ENCODE data around the gene STARD7.
A peak's percentile ranks its signal among the peaks of the same experiment; 100 is the strongest.

STARD7 gene

DNA sequence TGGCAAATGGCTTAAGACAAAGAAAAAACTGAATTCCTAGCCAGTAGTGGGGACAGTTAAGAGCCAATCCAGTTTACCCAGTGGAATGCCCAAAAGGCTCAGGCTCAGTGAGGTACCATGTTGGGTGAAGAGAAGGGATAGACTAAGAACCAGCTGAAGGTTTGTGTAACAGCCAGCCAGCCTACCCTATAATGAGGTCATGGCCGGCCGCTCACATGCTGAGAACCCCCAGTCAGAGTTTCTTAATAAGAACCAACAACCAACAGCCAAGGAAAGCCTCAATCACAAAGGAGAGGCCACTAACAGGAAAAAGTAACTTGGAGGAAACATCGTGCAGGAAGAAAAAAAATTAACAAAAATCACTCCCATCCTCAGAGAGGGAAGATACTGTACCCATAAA, 38.0 kb downstream of the STARD7 start:
- Histone ChIP-seq H3K27me3 (ENCODE audit: insufficient read depth, low read length, poor library complexity) (no peaks in the 10 kb centered on the region), H3K36me3 (ENCODE audit: control insufficient read depth, insufficient read depth, low read length) (no peaks in the 10 kb centered on the region), H4K8ac (ENCODE audit: low read depth, low read length) (no peak overlapping the region), H3K9ac (ENCODE audit: low read length) (no peak overlapping the region), H3K56ac (ENCODE audit: low read length) (no peak overlapping the region), H3K4ac (ENCODE audit: low read depth, low read length) (no peak overlapping the region), H4K5ac (ENCODE audit: low read length) (no peak overlapping the region), H3K18ac (ENCODE audit: low read length) (no peak overlapping the region), H3K4me2 (ENCODE audit: low read length) (no peak overlapping the region), H2BK120ac (ENCODE audit: low read depth, low read length) (no peak overlapping the region), H2AK5ac (ENCODE audit: low read length) (no peak overlapping the region), H2BK15ac (replicated peaks; ENCODE audit: low read depth) (no peak overlapping the region), H2BK5ac (ENCODE audit: low read length) (no peak overlapping the region), H3K23ac (ENCODE audit: low read length) (no peak overlapping the region), H3K4me1 (ENCODE audit: control insufficient read depth, low read depth, low read length) (no peaks in the 10 kb centered on the region), H3K27ac (ENCODE audit: low read depth, low read length) (no peak overlapping the region), H3K4me3 (ENCODE audit: low read length) (no peak overlapping the region), H3K79me1 (ENCODE audit: low read length) (no peaks in the 10 kb centered on the region), H3K79me2 (ENCODE audit: control insufficient read depth, insufficient read depth, low read length) (no peaks in the 10 kb centered on the region)
- no peak for DNase-seq
- WGBS (ENCODE audit: extremely low coverage, insufficient coverage, low lambda C conversion rate) = no CpG with 5 or more reads among the region's 3 CpGs

DNA sequence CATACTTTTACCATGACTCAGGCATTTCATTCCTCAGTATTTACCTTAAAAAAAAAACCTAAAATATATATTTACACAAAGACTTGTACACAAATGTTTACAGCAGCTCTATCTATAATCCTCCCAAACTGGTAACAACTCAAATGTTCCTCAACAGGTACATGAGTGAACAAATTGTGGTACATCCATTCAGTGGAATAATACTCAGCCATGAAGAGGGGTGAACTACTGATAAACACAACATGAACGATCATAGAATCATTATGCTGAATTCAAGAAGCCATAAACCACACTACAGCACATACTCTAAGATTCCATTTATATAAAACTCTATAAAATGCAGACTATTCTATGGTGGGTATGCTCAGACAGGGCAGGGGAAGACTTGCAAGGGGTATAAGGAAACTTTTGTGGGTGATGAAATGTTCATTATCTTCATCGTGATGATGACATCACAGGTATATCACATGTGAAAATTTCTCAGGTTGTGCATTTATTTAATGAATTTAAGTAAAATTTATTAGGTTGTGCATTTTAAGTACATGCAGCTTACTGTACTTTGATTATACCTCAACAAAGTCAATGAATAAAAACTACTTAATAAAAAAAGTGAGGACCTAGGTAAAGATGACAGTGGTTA, 38.6 kb downstream of the STARD7 start:
- Histone ChIP-seq H3K4me3 (ENCODE audit: low read length) (no peak overlapping the region), H3K4me2 (ENCODE audit: low read length) (no peak overlapping the region), H2BK5ac (ENCODE audit: low read length) (no peak overlapping the region), H3K18ac (ENCODE audit: low read length) (no peak overlapping the region), H3K79me1 (ENCODE audit: low read length) (no peaks in the 10 kb centered on the region), H4K5ac (ENCODE audit: low read length) (no peak overlapping the region), H2BK15ac (replicated peaks; ENCODE audit: low read depth) (no peak overlapping the region), H3K56ac (ENCODE audit: low read length) (no peak overlapping the region), H3K79me2 (ENCODE audit: control insufficient read depth, insufficient read depth, low read length) (no peaks in the 10 kb centered on the region), H3K4ac (ENCODE audit: low read depth, low read length) (no peak overlapping the region), H2AK5ac (ENCODE audit: low read length) (no peak overlapping the region), H3K27ac (ENCODE audit: low read depth, low read length) (no peak overlapping the region), H3K23ac (ENCODE audit: low read length) (no peak overlapping the region), H3K4me1 (ENCODE audit: control insufficient read depth, low read depth, low read length) (no peaks in the 10 kb centered on the region), H3K9ac (ENCODE audit: low read length) (no peak overlapping the region), H3K36me3 (ENCODE audit: control insufficient read depth, insufficient read depth, low read length) (no peaks in the 10 kb centered on the region), H3K27me3 (ENCODE audit: insufficient read depth, low read length, poor library complexity) (no peaks in the 10 kb centered on the region), H4K8ac (ENCODE audit: low read depth, low read length) (no peak overlapping the region), H2BK120ac (ENCODE audit: low read depth, low read length) (no peak overlapping the region)
- WGBS (ENCODE audit: extremely low coverage, insufficient coverage, low lambda C conversion rate) = no CpG with 5 or more reads among the region's 2 CpGs
- DNase-seq = no peak

DNA sequence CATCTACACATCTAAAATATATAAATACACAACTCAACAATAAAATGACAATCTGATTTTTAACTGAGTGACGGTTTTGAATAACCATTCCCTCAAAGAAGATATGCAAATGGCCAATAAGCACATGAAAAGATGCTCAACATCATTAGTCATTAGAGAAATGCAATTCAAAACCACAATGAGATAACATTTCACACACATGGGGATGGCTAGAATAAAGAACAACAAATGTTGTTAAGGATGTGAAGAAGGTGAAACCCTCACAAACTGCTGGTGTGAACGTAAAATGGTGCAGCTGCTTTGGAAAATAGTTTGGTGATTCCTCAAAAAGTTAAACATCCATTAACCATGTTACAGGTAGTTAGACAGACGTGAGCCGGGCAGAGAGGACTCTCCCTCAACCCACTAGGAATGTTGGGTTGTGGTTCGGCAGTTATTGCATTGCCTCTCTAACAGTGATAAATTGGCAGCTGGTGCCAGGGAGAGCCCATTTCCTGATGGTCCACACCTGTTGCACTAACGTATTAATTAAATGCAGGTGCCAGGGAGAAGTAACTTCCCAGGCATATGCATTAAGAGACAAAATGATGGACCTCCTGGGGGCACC, 41.1 kb downstream of the STARD7 start:
- H3K4ac ChIP-seq (ENCODE audit: low read depth, low read length) = no peak overlapping the region
- H3K4me1 ChIP-seq (ENCODE audit: control insufficient read depth, low read depth, low read length) = no peaks in the 10 kb centered on the region
- H3K56ac ChIP-seq (ENCODE audit: low read length) = no peak overlapping the region
- H4K5ac ChIP-seq (ENCODE audit: low read length) = no peak overlapping the region
- H3K36me3 ChIP-seq (ENCODE audit: control insufficient read depth, insufficient read depth, low read length) = no peaks in the 10 kb centered on the region
- H3K23ac ChIP-seq (ENCODE audit: low read length) = no peak overlapping the region
- no peaks in the 10 kb centered on the region for H3K27me3 ChIP-seq (ENCODE audit: insufficient read depth, low read length, poor library complexity)
- no peak overlapping the region for H2BK5ac ChIP-seq (ENCODE audit: low read length)
- H3K79me2 ChIP-seq (ENCODE audit: control insufficient read depth, insufficient read depth, low read length) = no peaks in the 10 kb centered on the region
- no peaks in the 10 kb centered on the region for H3K79me1 ChIP-seq (ENCODE audit: low read length)
- H3K9ac ChIP-seq (ENCODE audit: low read length) = no peak overlapping the region
- no peak overlapping the region for H4K8ac ChIP-seq (ENCODE audit: low read depth, low read length)
- no peak overlapping the region for H2AK5ac ChIP-seq (ENCODE audit: low read length)
- H2BK15ac ChIP-seq (replicated peaks; ENCODE audit: low read depth) = no peak overlapping the region
- no peak overlapping the region for H3K27ac ChIP-seq (ENCODE audit: low read depth, low read length)
- no peak overlapping the region for H3K4me3 ChIP-seq (ENCODE audit: low read length)
- no peak overlapping the region for H2BK120ac ChIP-seq (ENCODE audit: low read depth, low read length)
- DNase-seq = no peak
- H3K18ac ChIP-seq (ENCODE audit: low read length) = no peak overlapping the region
- no CpG with 5 or more reads among the region's 6 CpGs for WGBS (ENCODE audit: extremely low coverage, insufficient coverage, low lambda C conversion rate)
- no peak overlapping the region for H3K4me2 ChIP-seq (ENCODE audit: low read length)

DNA sequence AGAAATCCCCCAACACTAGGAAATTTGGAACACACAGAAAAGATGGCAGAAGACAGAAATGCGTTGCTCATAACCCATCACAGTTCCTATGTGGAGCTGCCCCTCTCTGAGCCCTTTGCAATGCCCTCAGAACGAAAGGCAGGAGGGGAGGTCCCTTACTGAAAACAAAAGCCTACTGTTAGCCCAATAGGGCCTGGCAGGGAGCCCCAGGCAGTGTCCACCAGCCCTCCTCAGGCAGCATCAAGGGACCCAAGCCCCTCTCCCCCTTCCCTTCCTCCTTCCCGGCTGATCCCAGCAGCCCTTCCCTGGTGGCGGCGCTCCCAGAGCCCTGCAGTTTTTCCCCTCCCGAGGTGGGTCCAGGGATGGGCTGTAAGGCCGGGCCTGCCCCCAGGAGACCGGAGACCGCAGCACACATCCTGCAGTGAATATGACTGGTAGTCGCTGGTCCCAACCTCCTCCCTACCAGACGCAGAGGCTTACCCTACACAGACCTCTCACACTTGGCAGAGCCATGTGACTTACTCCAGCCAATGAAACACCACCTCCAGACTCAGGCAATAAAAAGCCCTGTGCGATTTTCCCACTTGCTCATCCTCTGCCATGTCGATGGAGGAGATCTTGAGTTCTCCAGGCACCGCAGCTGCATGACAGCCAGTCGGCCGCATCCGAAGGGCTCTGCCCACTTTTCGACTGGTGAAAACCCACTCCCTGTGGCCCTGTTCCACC, 44.0 kb downstream of the STARD7 start:
- no peak overlapping the region for H3K9ac ChIP-seq (ENCODE audit: low read length)
- no peak overlapping the region for H4K8ac ChIP-seq (ENCODE audit: low read depth, low read length)
- H2AK5ac ChIP-seq (ENCODE audit: low read length) = no peak overlapping the region
- DNase-seq = peak; percentile 75
- no peaks in the 10 kb centered on the region for H3K4me1 ChIP-seq (ENCODE audit: control insufficient read depth, low read depth, low read length)
- H2BK5ac ChIP-seq (ENCODE audit: low read length) = no peak overlapping the region
- H3K36me3 ChIP-seq (ENCODE audit: control insufficient read depth, insufficient read depth, low read length) = no peaks in the 10 kb centered on the region
- H3K23ac ChIP-seq (ENCODE audit: low read length) = no peak overlapping the region
- no peak overlapping the region for H3K4me3 ChIP-seq (ENCODE audit: low read length)
- no peak overlapping the region for H2BK15ac ChIP-seq (replicated peaks; ENCODE audit: low read depth)
- no peaks in the 10 kb centered on the region for H3K27me3 ChIP-seq (ENCODE audit: insufficient read depth, low read length, poor library complexity)
- no peak overlapping the region for H3K4me2 ChIP-seq (ENCODE audit: low read length)
- no peak overlapping the region for H2BK120ac ChIP-seq (ENCODE audit: low read depth, low read length)
- H3K79me1 ChIP-seq (ENCODE audit: low read length) = no peaks in the 10 kb centered on the region
- no peak overlapping the region for H3K18ac ChIP-seq (ENCODE audit: low read length)
- no CpG with 5 or more reads among the region's 18 CpGs for WGBS (ENCODE audit: extremely low coverage, insufficient coverage, low lambda C conversion rate)
- no peak overlapping the region for H3K4ac ChIP-seq (ENCODE audit: low read depth, low read length)
- no peak overlapping the region for H4K5ac ChIP-seq (ENCODE audit: low read length)
- no peak overlapping the region for H3K27ac ChIP-seq (ENCODE audit: low read depth, low read length)
- H3K56ac ChIP-seq (ENCODE audit: low read length) = no peak overlapping the region
- H3K79me2 ChIP-seq (ENCODE audit: control insufficient read depth, insufficient read depth, low read length) = no peaks in the 10 kb centered on the region

DNA sequence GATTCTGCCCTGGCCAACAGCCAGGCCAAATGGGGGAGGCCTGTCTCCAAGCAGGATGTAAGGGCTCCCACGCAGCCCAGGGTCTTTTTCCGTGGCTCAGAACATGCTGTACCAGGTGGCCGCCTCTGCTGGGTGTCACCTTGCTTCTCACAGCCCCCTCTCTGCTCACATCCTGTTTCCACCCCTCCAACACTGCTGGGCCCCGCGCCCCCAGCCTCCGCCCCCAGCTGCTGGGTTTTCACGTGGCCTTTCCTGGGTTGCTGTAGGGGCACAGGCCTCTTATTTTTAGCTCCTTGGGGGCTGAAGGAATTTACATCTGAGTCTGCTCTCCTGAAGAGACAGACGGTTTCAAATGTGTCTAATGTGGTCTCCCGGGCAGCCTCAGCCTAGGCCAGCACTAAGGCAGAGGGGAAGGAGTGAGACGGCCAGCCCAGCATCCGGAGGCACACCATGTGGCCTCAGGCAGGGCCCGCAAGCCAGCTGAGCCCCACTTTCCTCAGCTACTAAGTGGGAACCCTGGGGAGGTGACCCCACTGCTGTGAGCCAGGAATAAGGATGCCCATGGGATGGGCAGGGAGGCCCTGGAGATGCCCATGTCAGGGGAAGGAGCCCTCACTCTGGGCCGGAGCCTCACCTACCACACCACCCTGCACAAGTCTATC, 44.7 kb downstream of the STARD7 start:
- no peak overlapping the region for H3K56ac ChIP-seq (ENCODE audit: low read length)
- H3K18ac ChIP-seq (ENCODE audit: low read length) = no peak overlapping the region
- H3K4ac ChIP-seq (ENCODE audit: low read depth, low read length) = no peak overlapping the region
- H3K79me1 ChIP-seq (ENCODE audit: low read length) = no peaks in the 10 kb centered on the region
- H2AK5ac ChIP-seq (ENCODE audit: low read length) = no peak overlapping the region
- H3K36me3 ChIP-seq (ENCODE audit: control insufficient read depth, insufficient read depth, low read length) = no peaks in the 10 kb centered on the region
- H3K9ac ChIP-seq (ENCODE audit: low read length) = no peak overlapping the region
- DNase-seq = no peak
- no peak overlapping the region for H3K27ac ChIP-seq (ENCODE audit: low read depth, low read length)
- H2BK120ac ChIP-seq (ENCODE audit: low read depth, low read length) = no peak overlapping the region
- no peak overlapping the region for H3K4me2 ChIP-seq (ENCODE audit: low read length)
- H2BK5ac ChIP-seq (ENCODE audit: low read length) = no peak overlapping the region
- H3K4me3 ChIP-seq (ENCODE audit: low read length) = no peak overlapping the region
- no peak overlapping the region for H2BK15ac ChIP-seq (replicated peaks; ENCODE audit: low read depth)
- no peaks in the 10 kb centered on the region for H3K79me2 ChIP-seq (ENCODE audit: control insufficient read depth, insufficient read depth, low read length)
- no peak overlapping the region for H4K5ac ChIP-seq (ENCODE audit: low read length)
- H3K4me1 ChIP-seq (ENCODE audit: control insufficient read depth, low read depth, low read length) = no peaks in the 10 kb centered on the region
- no peak overlapping the region for H3K23ac ChIP-seq (ENCODE audit: low read length)
- H3K27me3 ChIP-seq (ENCODE audit: insufficient read depth, low read length, poor library complexity) = no peaks in the 10 kb centered on the region
- H4K8ac ChIP-seq (ENCODE audit: low read depth, low read length) = no peak overlapping the region
- no CpG with 5 or more reads among the region's 13 CpGs for WGBS (ENCODE audit: extremely low coverage, insufficient coverage, low lambda C conversion rate)
